ENCODE measurements around the gene SEMA6A.

Gene SEMA6A

GRCh38 chr5:116574367-116575325, at the start of gene SEMA6A:
Gene SEMA6A (minus strand): TSS chr5:116574823. CDS start chr5:116504944, 69,879 bp downstream.
- DNase-seq, result peak; percentile 84

GRCh38 chr5:116622375-116623050, 47.9 kb upstream of the SEMA6A start:
- DNase-seq, result no peak

- no peak for DNase-seq
Measured at GRCh38 chr5:116621599-116621998, 47.0 kb upstream of the SEMA6A start.

- DNase-seq, result no peak
Measured at GRCh38 chr5:116616876-116617275, 42.3 kb upstream of the SEMA6A start.

GRCh38 chr5:116614603-116614920, 39.9 kb upstream of the SEMA6A start:
- no peak for DNase-seq

GRCh38 chr5:116613445-116613844, 38.8 kb upstream of the SEMA6A start:
- no peak for DNase-seq

- no peak for DNase-seq
Measured at GRCh38 chr5:116612431-116612830, 37.8 kb upstream of the SEMA6A start.

- DNase-seq, result no peak
Measured at GRCh38 chr5:116605310-116606070, 30.9 kb upstream of the SEMA6A start.

GRCh38 chr5:116604805-116605204, 30.2 kb upstream of the SEMA6A start:
- no peak for DNase-seq

- no peak for DNase-seq
Measured at GRCh38 chr5:116600876-116601275, 26.3 kb upstream of the SEMA6A start.

- DNase-seq, result no peak
Measured at GRCh38 chr5:116598911-116599310, 24.3 kb upstream of the SEMA6A start.

GRCh38 chr5:116595498-116595897, 20.9 kb upstream of the SEMA6A start:
- DNase-seq, result no peak

- DNase-seq, result no peak
Measured at GRCh38 chr5:116593340-116593739, 18.7 kb upstream of the SEMA6A start.

- no peak for DNase-seq
Measured at GRCh38 chr5:116585227-116585626, 10.6 kb upstream of the SEMA6A start.

GRCh38 chr5:116583862-116584222, 9.2 kb upstream of the SEMA6A start:
- no peak for DNase-seq

- no peak for DNase-seq
Measured at GRCh38 chr5:116583085-116583861, 8.7 kb upstream of the SEMA6A start.

- no peak for DNase-seq
Measured at GRCh38 chr5:116581910-116582309, 7.3 kb upstream of the SEMA6A start.

- no peak for DNase-seq
Measured at GRCh38 chr5:116579144-116579543, 4.5 kb upstream of the SEMA6A start.

GRCh38 chr5:116578676-116579075, 4.1 kb upstream of the SEMA6A start:
- DNase-seq, result no peak

- peak; percentile 27 for DNase-seq
Measured at GRCh38 chr5:116577064-116577788, 2.6 kb upstream of the SEMA6A start.

- DNase-seq, result peak; percentile 76
Measured at GRCh38 chr5:116576053-116576713, 1.6 kb upstream of the SEMA6A start.
